Loucy (cell line): ENCODE data around the gene WASF3.
A peak's percentile ranks its signal among the peaks of the same experiment; 100 is the strongest.

Experiments
- H2AFZ ChIP-seq: fragments of 200-600 bp; sonication (generic); 2 replicates; pipeline ENCODE4 v1.6.0; 2016; ENCODE audit warnings: antibody characterized with exemption, mild to moderate bottlenecking, low read length, moderate library complexity
- H3F3A ChIP-seq: fragments of 200-600 bp; 2 replicates; pipeline ENCODE4 v1.6.0; 2016; ENCODE audit warnings: antibody characterized with exemption, low read depth, mild to moderate bottlenecking
- H3K27me3 ChIP-seq: fragments of 200-600 bp; sonication (generic); 2 replicates; pipeline ENCODE4 v1.6.1; 2014; ENCODE audit warnings: low read length, mild to moderate bottlenecking; ENCODE audit not compliant: insufficient read depth, poor library complexity, severe bottlenecking
- H3K36me3 ChIP-seq: fragments of 200-600 bp; sonication (generic); 2 replicates; pipeline ENCODE4 v1.6.1; 2016; ENCODE audit warnings: low read length; ENCODE audit not compliant: insufficient read depth
- H3K4me1 ChIP-seq: fragments of 200-600 bp; sonication (generic); 2 replicates; pipeline ENCODE4 v1.5.1; 2014; ENCODE audit warnings: low read length, mild to moderate bottlenecking; ENCODE audit not compliant: insufficient read depth, poor library complexity, severe bottlenecking
- H3K4me2 ChIP-seq: fragments of 200-600 bp; sonication (generic); 2 replicates; pipeline ENCODE4 v1.6.0; 2014; ENCODE audit warnings: antibody characterized with exemption, low read length, low read depth, mild to moderate bottlenecking; ENCODE audit not compliant: poor library complexity, severe bottlenecking
- H3K4me3 ChIP-seq: fragments of 200-600 bp; sonication (generic); 2 replicates; pipeline ENCODE4 v1.5.1; 2014; ENCODE audit warnings: low read length, mild to moderate bottlenecking, mixed read lengths; ENCODE audit not compliant: poor library complexity, severe bottlenecking
- H3K79me2 ChIP-seq: fragments of 200-600 bp; sonication (generic); 2 replicates; pipeline ENCODE4 v1.6.1; 2014; ENCODE audit warnings: low read length; ENCODE audit not compliant: insufficient read depth
- H3K9ac ChIP-seq: fragments of 200-600 bp; sonication (generic); 2 replicates; pipeline ENCODE4 v1.6.0; 2014; ENCODE audit warnings: mild to moderate bottlenecking, low read depth, low read length, moderate library complexity; ENCODE audit not compliant: poor library complexity, severe bottlenecking
- H3K9me2 ChIP-seq: fragments of 200-600 bp; sonication (generic); replicated peaks from 2 replicates; pipeline ENCODE4 v1.6.1; 2016; ENCODE audit warnings: low read depth, low read length, mixed read lengths
- H3K9me3 ChIP-seq: fragments of 200-600 bp; sonication (generic); 2 replicates; pipeline ENCODE4 v1.6.1; 2014; ENCODE audit warnings: mild to moderate bottlenecking, antibody characterized with exemption, low read length, low read depth; ENCODE audit not compliant: insufficient read depth
- H4K20me1 ChIP-seq: fragments of 200-600 bp; sonication (generic); 2 replicates; pipeline ENCODE4 v1.6.0; 2014; ENCODE audit warnings: antibody characterized with exemption, low read length, mild to moderate bottlenecking; ENCODE audit not compliant: insufficient read depth, poor library complexity, severe bottlenecking
- EZH2phosphoT487 ChIP-seq: fragments of 200-600 bp; IDR thresholded peaks from 2 replicates; pipeline ENCODE4 v1.6.1; 2018; ENCODE audit warnings: antibody characterized with exemption, mild to moderate bottlenecking, moderate library complexity, borderline replicate concordance
- TF ChIP-seq, protein P1 (sequence below): fragments of 200-600 bp; sonication (generic); conservative IDR thresholded peaks from 2 replicates; pipeline ENCODE4 v1.5.1; 2014; ENCODE audit warnings: mild to moderate bottlenecking, antibody characterized with exemption, low read length

The WASF3 gene

DNA sequence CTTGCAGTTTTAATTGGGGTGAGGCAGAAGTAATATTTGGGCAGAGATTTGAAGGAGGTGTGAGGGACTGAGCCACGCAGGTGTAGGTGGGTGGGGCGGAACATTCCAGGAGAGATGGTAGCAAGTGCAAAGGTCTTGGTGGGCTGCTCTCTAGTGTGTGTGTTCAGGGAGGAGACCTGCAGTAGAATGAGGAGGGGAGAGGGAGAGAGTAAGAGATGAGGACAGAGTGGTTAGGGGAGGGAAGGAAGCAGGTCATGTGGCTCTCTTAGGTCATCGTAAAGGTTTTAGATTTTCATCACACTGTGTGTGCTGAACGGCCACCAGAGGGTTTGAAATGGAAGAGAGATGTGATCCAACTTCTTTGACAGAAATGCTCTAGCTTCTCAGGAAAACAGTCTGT is 33.5 kb downstream of the WASF3 start:
- Histone ChIP-seq H3K9me2 (no peaks in the 10 kb centered on the region), H3K4me3 (no peak overlapping the region), H3K79me2 (no peaks in the 10 kb centered on the region), H4K20me1 (no peaks in the 10 kb centered on the region), H3K4me2 (no peak overlapping the region), H3K36me3 (no peaks in the 10 kb centered on the region), H3K27me3 (no peaks in the 10 kb centered on the region), H3F3A (no peaks in the 10 kb centered on the region), H3K4me1 (peaks cover 7% of the 10 kb centered on the region), H2AFZ (peak overlapping the region; percentile 60; the same call in 1 of the 2 replicates), H3K9me3 (no peaks in the 10 kb centered on the region), H3K9ac (no peak overlapping the region)
- TF ChIP-seq EZH2phosphoT487, result no peak
- TF ChIP-seq, protein P1, sequence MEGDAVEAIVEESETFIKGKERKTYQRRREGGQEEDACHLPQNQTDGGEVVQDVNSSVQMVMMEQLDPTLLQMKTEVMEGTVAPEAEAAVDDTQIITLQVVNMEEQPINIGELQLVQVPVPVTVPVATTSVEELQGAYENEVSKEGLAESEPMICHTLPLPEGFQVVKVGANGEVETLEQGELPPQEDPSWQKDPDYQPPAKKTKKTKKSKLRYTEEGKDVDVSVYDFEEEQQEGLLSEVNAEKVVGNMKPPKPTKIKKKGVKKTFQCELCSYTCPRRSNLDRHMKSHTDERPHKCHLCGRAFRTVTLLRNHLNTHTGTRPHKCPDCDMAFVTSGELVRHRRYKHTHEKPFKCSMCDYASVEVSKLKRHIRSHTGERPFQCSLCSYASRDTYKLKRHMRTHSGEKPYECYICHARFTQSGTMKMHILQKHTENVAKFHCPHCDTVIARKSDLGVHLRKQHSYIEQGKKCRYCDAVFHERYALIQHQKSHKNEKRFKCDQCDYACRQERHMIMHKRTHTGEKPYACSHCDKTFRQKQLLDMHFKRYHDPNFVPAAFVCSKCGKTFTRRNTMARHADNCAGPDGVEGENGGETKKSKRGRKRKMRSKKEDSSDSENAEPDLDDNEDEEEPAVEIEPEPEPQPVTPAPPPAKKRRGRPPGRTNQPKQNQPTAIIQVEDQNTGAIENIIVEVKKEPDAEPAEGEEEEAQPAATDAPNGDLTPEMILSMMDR, result peak; percentile 30; the same call in 1 of the 2 replicates

DNA sequence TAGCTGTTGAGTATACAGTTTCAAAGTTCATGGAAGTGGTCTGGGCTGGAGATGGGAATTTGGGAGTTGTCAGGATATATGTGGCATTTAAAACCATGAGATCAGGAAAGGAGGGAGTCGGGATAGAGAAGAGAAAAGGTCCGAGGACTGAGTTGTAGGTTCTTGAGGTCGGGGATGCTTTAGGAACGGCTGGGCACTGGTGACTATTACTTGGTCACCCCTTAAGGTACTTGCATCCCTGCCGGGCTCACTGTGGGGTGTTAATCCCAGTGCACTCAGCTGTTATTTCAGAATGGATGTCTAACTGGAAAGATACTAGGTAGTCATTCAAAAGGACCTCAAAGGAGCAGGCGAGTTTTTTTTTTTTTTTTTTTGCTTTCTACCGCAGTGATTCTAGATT is 34.2 kb downstream of the WASF3 start:
- Histone ChIP-seq H3F3A (no peaks in the 10 kb centered on the region), H3K79me2 (no peaks in the 10 kb centered on the region), H3K9me2 (no peaks in the 10 kb centered on the region), H4K20me1 (no peaks in the 10 kb centered on the region), H3K4me1 (peaks cover 7% of the 10 kb centered on the region), H3K9me3 (peaks cover 5% of the 10 kb centered on the region; the same call in 1 of the 2 replicates), H3K4me2 (no peak overlapping the region), H3K4me3 (no peak overlapping the region), H3K9ac (no peak overlapping the region), H2AFZ (peak overlapping the region; percentile 60; the same call in 1 of the 2 replicates), H3K36me3 (no peaks in the 10 kb centered on the region), H3K27me3 (no peaks in the 10 kb centered on the region)
- TF ChIP-seq, protein P1, result no peak
- no peak for TF ChIP-seq EZH2phosphoT487

DNA sequence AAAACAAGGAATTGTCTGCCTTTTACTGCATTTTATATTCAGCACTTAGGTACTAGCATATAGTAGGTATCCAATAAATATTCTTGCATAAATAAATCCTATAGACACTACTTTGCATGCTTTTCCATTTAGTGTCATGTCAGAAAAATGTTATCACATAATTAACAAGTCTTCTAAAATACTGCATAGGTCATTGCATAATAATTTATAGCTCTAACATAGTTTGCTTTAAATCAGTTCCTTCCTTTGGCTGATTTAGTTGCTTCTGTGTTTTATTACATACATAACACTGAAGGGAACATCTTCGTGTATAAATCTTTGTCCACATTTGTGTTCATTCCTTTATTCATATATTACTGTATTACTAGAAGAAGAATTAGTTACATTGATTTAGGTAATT is 36.2 kb downstream of the WASF3 start:
- Histone ChIP-seq H3K36me3 (no peaks in the 10 kb centered on the region), H2AFZ (no peak overlapping the region), H3K4me3 (no peak overlapping the region), H4K20me1 (no peaks in the 10 kb centered on the region), H3F3A (no peaks in the 10 kb centered on the region), H3K9me3 (peaks cover 5% of the 10 kb centered on the region; the same call in 1 of the 2 replicates), H3K9me2 (no peaks in the 10 kb centered on the region), H3K9ac (no peak overlapping the region), H3K27me3 (no peaks in the 10 kb centered on the region), H3K4me1 (peaks cover 7% of the 10 kb centered on the region), H3K79me2 (no peaks in the 10 kb centered on the region), H3K4me2 (no peak overlapping the region)
- TF ChIP-seq, protein P1, result no peak
- TF ChIP-seq EZH2phosphoT487, result no peak
